GM18526 (cell line): ENCODE measurements around the gene MDH2.

ENCODE experiments used
- POLR2A ChIP-seq: IDR thresholded peaks from 3 replicates; pipeline ENCODE4 v1.6.1; 2011; ENCODE audit not compliant: insufficient read length; ENCODE audit errors: extremely low read depth

MDH2 gene, protein sequence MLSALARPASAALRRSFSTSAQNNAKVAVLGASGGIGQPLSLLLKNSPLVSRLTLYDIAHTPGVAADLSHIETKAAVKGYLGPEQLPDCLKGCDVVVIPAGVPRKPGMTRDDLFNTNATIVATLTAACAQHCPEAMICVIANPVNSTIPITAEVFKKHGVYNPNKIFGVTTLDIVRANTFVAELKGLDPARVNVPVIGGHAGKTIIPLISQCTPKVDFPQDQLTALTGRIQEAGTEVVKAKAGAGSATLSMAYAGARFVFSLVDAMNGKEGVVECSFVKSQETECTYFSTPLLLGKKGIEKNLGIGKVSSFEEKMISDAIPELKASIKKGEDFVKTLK

GRCh38 chr7:76047811-76048667 lies at the start of gene MDH2, which contains the start of gene STYXL1:
TSS of gene MDH2 (plus strand) at chr7:76048106. CDS start at chr7:76048161, 55 bp downstream.
TSS of gene STYXL1 (minus strand) at chr7:76048000. CDS start at chr7:76030523, 17,477 bp downstream.
- TF ChIP-seq POLR2A, result peak; percentile 92

DNA sequence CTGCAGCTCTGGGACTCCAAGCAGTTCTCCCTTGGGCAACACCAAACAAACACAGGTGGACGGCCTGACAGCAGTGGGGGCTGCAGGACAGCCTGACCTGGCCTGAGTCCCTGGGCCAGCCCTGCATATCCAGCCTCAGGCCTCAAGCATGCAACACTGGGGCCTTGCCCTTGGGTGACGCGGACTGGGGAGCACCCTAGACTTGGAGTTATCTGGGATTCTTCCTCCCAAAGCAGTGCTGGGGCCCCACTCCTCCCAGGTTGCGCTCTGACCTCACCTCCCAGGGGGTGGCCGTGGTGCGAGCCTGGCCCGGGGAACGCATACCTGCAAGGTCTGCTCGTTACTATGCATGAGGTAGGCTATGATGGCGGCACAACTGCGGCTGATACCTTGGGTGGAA lies 47.3 kb upstream of the MDH2 start:
- TF ChIP-seq POLR2A, result no peak

DNA sequence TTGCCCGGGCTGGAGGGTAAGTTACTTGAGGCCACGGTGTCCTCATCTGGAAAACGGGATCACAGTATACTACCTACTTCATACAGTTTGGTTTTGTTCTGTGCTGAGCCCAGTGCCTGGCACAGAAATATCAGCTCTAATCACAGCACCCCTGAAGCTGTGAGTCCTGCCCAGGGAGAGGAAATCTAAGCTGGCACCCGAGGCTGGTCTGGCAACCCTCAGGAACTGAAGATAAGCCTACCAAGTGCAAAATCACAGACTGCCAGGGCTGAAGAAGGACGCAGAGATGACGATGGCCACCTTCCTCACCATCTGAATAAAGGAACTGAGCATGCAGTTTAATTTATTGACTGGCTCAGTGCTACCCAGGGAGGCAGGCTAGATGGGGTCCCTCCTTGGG lies 45.8 kb upstream of the MDH2 start:
- TF ChIP-seq POLR2A, result no peak

GRCh38 chr7:76002822-76003221 lies 45.1 kb upstream of the MDH2 start:
- TF ChIP-seq POLR2A, result no peak

- no peak for TF ChIP-seq POLR2A
Observed at GRCh38 chr7:76003351-76003750, 44.6 kb upstream of the MDH2 start.

- no peak for TF ChIP-seq POLR2A
Observed at GRCh38 chr7:76008156-76008687, 39.7 kb upstream of the MDH2 start.

DNA sequence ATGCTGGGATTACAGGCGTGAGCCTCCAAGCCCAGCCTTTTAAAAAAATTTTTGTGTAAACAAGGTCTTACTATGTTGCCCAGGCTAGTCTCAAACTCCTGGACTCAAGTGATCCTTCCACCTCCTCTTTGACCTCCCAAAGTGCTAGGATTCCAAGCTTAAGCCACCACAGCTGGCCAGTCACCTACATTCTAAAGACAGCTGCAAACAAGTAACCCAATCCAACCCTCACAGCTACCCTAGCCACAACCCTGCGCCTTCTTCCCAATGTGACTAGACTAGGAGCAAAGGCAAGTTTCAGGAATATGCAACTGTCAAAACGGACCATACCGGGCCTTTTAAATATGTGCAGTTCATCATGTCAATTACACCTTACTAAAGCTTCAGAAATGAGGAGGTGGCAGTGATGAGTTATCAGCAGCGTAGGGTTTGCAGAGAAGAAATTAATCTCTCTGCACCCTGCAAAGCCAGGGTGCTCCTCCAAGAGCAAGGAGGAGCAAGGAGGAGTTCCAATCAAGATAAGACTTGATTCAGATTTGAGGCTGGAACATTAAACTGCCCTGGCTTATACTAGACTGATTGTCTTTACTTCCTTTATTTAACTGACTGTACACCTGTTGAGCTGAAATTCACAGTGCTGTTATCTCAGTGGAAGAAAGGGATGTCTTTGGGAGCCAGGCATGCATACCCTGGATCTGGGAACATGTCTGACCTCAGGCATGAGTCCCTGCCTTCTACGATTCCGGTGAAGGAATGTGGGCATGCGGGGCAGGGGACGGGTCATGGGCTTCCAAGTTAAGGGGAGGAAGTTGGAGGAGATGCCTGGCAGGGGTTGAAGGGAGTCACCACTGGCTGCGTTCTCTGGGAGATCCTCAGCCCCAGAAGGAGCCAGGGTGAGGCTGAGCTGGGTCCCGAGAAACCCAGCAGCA lies 38.0 kb upstream of the MDH2 start:
- TF ChIP-seq POLR2A, result no peak

DNA sequence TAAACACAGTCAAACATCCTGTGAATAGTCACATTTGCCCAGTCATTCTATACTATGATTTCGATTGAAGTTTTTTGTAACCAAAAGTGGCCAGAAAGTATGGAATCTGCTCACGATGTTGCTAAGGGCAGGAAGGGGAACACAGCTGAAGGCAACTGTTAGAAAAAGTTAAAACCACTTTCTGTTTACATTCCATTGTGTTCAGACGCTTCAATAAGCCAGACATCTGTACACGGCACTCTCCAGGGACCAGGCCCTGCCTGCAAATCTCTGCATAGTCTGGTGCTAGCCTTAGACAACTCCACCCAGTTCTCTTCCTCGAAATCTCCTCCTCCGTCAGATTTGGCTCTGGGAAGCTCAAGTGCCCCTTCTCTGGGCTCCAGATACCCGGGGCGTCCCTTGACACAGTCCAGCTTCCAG lies 36.5 kb upstream of the MDH2 start:
- TF ChIP-seq POLR2A, result no peak

GRCh38 chr7:76016191-76016947 lies 31.5 kb upstream of the MDH2 start:
- TF ChIP-seq POLR2A, result no peak

DNA sequence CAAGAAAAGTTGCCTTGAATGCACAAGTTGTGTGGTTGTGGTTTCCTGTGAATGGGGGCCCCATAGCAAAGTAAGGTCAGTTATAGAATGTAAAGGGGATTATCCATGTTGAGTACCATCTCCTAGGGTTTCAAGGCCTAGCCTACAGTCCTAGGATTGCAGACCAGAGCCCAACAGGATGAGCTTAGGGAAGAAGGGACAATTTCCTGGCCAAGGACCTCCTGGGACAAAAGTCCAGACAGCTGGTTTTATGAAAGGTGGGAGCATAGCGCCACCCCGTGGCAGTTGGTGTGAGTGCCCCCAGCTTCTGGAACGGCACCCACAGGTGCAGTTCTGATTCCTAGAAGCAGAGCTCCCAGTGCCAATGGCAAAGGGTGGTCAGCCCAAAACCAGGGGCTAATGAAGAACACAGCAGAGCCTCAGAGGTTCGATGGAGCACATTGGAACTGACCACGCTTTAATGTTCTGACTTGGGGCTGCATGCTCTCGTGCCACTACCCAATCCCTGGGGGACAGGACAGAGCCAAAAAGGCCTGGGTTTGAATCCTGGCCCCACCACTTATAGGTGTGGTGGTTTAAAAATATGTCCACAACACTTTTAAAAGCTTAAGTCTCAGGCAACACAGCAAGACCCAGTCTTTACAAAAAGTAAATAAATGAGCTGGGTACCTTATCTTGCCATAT lies 27.7 kb upstream of the MDH2 start:
- no peak for TF ChIP-seq POLR2A

GRCh38 chr7:76022026-76022780 lies 25.7 kb upstream of the MDH2 start:
- no peak for TF ChIP-seq POLR2A

DNA sequence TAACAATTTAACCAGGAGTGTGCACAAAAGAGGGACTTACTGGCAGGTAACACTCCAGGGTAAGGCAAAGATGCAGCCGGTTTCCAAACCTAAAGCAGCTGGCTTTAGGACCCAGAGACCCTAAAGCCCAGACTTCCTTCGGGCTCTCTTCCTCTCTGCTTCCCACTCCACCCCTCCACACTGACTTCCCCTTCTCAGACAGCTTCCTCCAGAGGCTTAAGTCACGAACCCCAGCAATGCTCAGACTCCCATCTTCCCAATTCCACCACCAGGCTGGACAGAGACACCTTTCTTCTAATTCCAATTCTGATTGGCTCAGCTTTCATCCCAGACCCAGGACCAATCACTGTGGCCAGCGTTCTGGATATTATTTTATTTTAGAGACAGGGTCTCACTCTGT lies 24.9 kb upstream of the MDH2 start:
- TF ChIP-seq POLR2A, result no peak

GRCh38 chr7:76031964-76032363 lies 15.9 kb upstream of the MDH2 start:
- TF ChIP-seq POLR2A, result no peak
